GM21528 (cell line): ENCODE data around the gene TTLL8.

Experiments used
- ATAC-seq: cut with Tn5 transposase; IDR thresholded peaks from one replicate; pipeline ENCODE4 v1.9.1; 2021; ENCODE audit warnings: mild to moderate bottlenecking, moderate library complexity; ENCODE audit not compliant: unreplicated experiment, low FRiP score

TTLL8 gene

DNA sequence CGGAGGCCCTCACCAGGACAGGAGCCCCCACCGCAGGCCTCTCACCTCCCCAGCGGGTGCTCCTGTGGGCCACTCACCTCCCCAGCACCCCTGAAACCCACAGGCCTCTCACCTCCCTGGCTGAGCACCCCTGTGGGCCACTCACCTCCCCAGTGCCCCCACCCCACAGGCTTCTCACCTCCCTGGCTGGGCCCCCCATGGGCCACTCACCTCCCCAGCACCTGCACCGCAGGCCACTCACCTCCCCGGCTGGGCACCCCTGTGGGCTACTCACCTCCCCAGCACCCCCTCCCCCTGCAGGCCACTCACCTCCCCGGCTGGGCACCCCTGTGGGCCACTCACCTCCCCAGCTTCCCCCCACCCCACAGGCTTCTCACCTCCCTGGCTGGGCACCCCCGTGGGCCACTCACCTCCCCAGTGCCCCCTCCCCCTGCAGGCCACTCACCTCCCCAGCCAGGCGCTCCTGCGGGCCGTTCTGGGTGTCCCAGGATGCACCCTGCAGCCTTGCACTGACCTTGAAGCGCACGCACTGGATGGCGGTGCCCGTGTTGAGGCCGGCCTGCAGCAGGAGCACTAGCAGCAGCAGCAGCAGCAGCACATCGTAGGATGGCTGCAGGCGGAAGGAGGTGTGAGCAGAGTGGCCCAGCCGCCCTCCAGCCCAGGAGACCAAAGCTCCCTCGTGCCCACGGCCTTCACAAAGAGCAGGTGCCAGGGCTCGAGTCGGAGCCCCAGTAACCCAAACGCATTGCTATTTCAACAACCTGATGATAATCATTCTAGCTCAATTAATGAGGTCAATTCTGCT is 5.7 kb upstream of the TTLL8 start:
- ATAC-seq: no peak

DNA sequence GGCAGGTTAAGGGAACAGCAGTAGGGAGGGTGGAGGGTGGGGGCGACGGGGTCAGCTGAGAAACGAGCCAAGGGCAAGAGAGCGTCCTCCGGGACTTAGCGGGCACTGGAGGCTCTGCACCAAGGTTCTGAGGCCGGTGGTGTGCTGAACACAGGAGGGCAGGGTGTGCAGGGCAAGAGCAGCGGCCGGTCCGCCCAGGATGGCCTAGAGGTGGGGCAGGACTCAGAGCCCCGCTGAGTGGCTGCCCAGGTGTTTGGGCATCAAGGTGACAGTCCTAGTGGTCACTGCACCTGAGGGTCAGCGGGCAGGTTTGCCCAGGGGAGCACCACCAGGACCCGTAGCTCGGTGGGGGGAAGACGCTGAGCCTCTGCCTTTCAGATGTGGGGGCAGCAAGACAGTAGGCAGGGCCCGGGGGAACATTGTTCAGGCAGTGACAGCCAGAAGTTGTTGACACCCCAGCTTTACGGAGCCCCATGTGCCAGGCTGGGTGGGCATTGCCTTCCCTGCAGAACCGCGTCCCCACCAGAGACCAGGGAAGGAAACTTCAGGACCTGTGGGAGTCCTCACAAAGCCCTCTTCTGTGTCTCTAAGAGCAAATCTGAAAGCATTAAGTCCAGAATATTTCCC is 4.5 kb upstream of the TTLL8 start:
- no peak for ATAC-seq

DNA sequence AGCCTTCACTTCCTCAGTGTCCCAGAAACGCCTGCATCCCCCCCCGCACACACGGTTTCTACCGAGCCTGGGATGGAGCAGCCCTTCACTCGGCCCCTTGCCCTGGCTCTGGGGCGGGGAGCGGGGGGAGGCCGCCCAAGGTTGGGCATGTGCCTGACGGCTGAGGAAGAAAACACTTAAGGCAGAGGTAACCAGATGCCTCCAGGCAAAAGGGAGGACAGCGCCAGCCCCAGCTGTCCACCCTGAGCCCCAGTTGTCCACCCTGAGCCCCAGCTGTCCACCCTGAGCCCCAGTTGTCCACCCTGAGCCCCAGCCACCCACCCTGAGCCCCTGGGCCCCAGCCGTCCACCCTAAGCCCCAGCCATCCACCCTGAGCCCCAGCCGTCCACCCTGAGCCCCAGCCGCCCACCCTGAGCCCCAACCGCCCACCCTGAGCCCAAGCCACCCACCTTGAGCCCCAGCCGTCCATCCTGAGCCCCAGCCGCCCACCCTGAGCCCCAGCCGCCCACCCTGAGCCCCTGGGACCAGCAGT is 3.8 kb upstream of the TTLL8 start:
- no peak for ATAC-seq

DNA sequence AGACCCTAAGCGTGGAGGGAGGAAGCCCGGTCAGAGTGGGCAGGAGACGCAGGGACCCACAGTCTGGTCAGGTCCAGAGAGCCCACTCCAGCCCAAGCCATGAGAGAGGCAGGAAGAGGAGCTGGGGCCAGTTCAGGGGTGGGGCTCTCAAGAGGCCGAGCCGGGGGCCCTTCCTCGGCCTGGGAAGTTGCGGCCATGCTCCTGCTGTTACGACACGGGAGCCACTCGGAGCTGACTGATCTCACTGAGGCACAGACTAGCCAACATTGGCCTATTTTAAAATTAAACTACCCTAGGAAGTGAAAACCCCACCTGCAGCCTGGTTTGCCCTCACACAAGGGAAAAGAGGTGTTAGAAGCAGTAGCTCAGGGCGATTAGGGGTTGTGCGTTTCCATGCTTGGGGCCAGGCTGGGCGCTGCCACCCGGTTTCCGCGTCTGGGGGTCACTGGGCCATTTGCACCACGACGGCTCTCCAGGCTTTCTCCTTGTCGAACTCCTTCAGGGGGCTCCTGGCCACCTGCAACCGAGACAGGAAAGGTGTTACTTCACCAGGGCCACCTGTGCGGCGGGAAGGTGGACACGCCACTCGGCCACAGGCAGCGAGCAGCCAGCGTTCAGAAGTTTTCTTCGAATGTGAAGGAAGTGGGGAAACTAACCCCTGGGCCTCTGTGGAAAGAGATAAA is 3.2 kb upstream of the TTLL8 start:
- no peak for ATAC-seq

DNA sequence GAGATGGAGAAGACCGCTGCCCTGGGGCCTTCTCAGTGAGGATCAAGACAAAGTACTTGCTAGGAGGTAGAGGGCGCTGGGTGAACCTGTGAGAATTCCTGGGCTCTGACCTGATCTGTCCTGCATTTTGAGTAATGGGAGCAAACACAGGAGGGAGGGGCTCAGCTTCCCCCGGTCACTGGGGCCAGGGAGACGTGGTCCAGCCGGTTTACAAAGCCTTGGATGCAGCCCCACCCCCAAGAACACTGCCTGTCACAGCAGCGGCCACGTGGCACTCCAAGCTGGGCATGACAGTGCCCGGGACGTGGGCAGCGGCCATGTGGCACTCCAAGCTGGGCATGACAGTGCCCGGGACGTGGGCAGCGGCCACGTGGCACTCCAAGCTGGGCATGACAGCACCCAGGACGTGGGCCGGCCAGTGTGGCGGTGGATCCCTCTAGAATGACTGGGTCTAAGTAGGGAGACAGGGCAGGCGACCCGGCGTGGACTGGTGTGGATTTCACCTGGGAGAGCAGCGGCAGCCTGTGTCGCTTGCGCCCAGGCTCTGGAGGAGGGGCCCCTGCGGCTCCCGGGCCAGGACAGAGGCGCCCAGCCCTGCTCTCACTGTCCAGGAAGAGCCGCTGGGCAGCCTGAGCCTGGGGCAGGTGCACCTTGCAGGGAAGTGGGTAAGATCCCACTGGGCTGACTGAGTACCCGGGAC is 2.5 kb upstream of the TTLL8 start:
- ATAC-seq: no peak

DNA sequence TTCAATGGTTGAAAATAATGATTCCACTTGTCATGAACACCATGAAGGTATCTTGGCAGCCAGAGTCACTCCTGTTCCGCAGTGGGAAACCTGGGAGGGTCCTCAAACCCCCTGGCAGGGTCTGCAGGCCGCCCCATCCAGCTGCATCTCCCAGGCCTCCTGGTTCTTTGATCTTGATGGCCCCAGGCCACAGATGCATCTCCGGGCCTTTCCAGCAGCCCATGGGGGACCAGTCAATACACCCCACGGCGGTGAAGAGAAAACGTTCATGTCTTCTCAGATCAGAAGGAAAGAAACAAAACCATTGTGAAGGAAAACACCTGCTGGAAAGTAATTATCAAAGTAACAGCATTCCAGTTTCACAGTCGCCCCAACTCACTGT is 1.8 kb upstream of the TTLL8 start:
- ATAC-seq: no peak

DNA sequence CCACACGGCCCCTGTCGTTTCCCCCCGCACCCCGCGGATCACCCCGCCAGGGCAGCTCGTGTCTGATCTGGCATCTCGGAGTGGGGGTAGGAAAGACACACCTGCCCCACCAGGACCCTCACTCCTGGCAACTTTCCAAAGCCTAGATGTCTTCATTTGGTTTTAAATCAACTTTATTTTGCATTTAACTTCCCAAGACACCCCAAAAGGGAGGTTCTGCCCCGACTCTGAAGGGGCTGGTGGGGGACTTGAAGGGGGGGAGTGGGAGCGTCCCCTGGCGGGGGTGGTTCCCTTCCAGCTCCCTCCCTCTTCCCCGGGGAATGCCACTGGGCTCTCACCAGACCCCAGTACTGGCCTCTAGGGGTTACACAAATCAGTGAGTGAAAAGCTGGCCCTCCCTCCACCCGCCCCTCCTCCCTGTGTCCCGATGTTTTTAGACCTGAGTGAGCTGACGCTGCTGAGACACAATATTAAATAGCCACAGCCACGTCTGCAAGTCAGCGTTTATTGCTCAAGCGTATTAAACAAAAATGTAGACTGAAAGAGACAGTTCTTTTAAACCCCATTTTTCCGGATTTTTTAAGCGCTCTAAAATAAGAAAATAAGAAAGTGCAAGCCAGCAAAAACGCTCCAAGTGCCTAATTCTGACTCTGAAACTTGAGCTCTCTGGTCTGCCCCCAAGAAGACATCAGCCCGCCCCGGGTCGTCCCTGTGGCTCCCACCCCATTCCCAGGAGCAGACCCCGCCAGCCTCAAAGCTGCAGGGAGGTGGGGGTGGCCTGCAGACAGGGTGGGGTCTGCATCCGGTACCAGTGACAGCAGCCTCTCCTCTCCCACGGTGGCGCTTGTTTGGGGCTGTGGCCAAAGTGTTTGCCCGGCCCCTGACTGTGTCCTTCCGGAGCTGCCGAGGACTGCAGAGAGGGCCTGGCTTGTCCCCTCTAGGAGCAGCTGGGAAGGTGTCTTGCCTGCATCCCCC is 1.1 kb upstream of the TTLL8 start:
- no peak for ATAC-seq

DNA sequence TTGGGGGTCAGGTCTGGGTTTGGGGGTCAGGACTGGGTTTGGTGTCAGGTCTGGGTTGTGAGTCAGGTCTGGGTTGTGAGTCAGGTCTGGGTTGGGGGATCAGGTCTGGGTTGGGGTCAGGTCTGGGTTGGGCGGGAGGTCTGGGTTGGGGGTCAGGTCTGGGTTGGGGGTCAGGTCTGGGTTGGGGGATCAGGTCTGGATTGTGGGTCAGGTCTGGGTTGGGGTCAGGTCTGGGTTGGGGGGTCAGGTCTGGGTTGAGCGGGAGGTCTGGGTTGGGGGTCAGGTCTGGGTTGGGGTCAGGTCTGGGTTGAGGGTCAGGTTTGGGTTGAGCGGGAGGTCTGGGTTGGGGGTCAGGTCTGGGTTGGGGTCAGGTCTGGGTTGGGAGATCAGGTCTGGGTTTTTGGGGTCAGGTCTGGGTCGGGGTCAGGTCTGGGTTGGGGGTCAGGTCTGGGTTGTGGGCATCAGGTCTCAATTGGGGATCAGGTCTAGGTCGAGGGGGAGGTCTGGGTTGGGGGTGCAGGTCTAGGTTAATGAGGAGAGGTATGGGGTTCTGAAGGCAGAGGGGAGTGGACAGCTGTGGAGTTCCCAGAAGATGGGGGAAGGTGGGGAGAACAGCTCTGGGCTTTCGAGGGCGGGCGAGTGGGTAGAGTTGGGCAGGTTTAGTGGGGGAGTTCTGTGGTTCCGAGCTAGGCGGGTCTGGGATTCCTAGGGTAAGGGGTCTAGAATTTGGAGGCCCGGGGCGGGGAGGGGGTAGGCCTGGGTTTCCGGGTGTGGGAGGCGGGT is 629 bp downstream of the TTLL8 start:
- no peak for ATAC-seq

DNA sequence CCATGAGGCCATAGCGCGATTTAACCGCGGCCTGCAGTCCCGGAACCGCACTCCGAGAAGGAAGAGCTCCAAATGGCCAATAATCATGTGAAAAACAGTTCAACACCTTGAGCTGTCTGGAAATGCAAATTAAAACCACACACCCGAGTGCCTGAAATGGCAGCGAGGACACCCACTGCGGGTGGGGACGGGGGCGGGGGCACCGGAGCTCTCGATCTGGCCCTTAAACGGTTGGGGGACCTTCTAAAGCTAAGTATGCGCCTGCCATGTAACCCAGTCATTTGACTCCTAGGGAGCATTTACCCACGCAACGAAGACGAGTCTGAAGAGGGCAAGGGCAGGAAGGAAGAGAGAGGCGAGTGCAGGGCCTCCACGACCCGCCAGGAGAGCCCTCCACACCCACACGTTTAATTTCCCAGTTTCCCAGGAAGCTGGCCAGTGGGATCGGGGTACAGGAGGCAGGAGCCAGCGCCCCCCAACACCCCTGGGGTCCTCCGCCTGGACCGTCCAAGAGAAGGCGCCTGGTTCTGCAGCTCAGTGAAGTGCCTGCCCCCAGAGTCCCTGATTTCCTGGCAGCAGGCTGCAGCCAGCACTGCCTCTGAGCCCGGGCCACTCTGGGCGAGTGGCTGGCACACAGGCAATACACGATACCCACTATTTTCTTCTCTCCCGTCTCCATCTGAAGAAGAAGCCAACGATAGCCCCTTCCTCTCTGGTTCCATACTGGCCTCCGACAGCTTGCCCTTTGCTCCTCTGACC is 1.7 kb downstream of the TTLL8 start:
- no peak for ATAC-seq

DNA sequence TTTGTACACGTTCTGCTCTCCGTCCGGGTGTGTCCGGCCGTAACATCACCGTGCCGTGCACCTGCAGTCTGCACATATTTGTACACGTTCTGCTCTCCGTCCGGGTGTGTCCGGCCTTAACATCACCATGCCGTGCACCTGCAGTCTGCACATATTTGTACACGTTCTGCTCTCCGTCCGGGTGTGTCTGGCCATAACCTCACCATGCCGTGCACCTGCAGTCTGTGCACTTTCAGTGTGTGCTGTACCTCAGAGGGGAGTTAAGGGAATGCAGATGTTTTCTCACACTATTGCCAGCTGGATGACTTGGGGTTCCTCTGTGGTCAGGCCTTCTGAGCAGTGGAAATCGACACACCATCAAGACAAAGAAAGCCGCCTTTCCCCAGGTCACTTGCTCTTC is 4.2 kb downstream of the TTLL8 start:
- no peak for ATAC-seq

DNA sequence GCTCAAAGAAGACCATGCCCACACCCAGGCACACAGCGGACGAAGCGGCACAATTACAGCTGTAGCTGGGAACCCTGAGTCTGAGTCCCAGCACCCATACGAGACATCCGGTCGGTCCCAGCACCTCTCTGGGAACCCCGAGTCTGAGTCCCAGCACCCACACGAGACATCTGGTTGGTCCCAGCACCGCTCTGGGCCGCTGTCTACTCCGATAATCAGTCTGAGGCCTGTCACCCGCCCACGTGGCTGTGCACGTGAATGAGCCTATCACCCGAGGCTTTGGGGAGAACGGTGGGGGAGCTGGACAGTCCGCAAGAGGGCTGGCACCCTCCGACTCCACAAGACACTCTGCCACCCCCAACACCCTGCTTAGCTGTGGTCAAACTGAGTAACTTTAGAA is 6.2 kb downstream of the TTLL8 start:
- ATAC-seq: no peak

DNA sequence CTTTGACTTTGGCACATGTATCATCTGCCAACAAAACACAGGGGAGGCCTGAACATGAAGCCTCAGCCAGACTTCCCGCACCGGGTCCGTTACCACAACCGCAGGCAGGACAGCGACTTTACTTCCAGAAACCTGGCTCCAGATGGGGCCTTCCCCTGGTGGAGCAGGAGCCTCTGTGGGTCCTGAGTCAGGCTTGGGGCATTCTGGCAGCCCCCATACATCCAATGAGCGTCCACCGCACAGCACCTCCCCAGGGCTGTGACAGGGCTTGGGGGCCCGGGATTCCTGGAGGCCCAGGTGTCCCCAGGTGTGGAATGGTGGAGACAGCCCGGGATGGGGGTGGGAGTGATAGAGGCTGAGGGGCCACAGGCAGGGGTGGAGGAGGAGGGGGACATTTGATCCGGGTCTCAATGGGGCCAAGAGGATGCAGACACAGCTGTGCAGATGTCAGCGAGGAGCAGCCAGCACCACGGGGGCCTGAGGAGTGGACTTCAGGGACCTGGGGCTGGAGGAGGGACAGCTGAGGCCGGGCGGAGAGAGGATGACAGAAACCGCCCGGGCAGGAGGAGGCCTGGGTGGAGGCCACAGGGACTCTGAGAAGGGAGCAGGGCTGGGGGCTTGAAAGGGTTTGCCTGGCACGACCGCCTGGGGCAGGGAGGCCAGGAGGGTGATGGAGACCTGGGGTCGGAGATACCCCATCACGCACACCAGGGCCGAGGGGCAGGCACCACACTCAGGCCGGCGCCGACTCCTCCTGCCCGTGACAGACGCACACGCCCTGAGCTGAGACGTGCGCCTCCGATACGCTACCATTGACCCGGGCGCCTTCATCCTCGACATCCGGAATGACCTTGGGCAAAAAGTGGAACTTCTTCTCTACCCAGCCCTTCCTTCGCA is 8.6 kb downstream of the TTLL8 start:
- ATAC-seq: no peak

DNA sequence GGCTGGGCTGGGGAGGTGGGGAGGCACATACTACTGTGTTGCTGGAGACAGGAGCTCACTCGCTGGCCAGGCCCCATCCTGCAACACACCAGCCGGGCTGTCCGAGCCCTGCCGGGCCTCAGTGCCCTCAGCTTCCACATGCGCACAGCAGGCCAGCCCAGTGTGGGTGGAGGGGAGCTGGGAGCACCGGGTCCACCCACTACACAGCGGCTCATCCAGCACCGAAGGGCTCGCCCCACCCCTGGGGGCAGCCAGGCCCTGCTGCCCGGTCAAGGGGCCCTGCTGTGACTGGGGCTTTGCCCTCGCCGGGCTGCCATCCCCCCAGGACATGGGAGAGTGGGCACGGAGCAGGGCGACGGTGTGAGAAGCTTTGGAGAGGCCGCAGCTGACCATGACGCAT is 9.3 kb downstream of the TTLL8 start:
- ATAC-seq: no peak

DNA sequence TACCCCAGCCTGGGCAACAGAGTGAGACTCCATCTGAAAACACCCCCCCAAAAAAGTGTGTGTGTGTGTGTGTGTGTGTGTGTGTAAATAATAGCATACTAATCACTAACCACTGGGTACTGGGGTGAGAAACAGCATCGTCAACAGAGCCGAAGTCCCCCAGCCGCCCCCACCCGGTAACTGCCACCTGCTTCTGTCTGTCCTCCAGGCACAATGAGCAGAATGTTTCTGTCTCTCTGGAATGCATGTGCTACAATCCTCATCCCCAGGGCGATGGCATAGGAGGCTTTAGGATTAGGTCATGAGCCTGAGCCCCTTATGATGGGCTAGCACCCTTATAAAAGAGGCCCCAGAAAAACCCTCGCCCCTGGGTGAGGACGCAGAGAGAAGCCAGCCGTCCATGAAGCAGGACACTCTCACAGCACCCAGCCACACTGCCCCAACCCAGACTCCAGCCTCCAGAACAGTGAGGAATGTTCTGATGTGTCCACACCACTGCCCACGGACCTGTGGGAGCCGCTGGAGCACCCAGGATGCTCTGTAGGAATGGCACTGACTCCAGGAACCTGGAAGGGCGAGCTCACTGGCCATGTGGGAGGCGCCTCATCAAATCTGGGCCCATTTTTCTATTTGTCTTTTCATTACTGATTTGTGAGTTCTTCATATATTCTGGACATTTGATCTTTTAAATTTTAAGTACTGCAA is 9.9 kb downstream of the TTLL8 start:
- ATAC-seq: no peak

DNA sequence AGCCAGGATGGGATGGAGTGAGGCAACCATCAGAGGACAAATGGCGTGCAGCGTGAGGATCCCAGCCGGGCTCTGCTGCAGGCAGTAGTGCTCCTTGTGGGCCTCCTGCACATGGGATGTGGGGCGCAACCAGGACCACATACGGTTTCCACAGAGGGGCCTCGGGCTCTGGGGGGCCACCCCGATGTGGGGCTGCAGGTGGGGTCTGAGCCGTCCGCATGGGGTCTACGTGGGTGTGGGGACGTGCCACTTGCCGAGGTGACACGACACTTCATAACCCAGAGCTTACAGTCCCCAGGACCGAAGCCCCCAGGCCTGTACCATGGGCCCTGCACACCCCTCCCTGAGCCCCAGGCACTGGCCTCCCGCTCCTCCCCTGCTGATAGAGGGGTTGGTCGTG is 10.8 kb downstream of the TTLL8 start:
- no peak for ATAC-seq

DNA sequence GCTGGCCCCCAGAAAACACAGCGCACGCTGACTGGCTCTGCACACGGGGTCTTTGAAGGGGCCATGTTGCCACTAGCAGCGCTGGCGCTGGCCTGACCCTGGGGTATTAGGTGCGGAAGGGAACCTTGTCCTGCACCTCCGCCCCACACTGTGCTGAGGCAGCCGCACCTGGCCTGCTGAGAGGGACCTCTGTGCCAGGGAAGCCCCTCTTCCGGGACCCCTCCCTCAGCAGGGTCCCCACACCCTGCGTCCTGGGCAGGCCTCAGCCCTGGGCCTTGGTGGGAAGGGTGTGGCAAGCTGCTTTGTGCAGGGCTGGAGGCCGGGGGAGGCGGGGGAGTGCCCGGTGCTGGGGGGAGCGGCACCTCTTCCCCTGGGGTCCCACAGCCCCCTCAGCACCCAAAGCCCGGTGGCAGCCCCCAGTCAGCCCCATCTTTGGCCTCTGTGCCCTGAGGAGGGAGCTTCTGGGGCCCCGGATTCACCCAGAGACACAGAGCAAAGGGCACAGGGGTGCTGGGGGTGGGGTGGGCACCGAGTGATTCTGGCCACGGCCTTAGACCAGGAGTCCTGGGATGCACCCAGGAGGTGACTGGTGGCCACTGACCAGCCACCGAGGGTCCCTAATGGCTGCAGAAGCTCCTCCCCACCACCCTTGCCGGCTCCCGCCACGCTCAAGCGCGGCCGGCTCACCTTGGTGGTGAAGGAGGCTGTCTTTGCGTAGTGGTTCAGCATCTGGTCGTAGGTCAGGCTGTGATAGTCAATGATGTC is 11.4 kb downstream of the TTLL8 start:
- no peak for ATAC-seq
